GM18861 (cell line): Measurements from ENCODE around the gene RB1.
"Not testable (repeated sequence)": the region's sequence is repeated elsewhere in the genome, so short reads cannot be mapped to it uniquely, and the experiment has no call there.

ENCODE experiments used
- ATAC-seq: cut with Tn5 transposase; IDR thresholded peaks from one replicate; pipeline ENCODE4 v1.9.1; 2021; ENCODE audit not compliant: unreplicated experiment

RB1 gene

GRCh38 chr13:48297131-48297786 is 6.3 kb upstream of the RB1 start:
- no peak for ATAC-seq

GRCh38 chr13:48299591-48299990 is 4.0 kb upstream of the RB1 start:
- ATAC-seq, result no peak

GRCh38 chr13:48302871-48303358 is 636 bp upstream of the RB1 start:
- ATAC-seq, result no peak

- ATAC-seq, result peak; percentile 76
Observed at GRCh38 chr13:48304143-48304876, 759 bp downstream of the RB1 start.

- ATAC-seq, result no peak
Observed at GRCh38 chr13:48311223-48311622, 7.7 kb downstream of the RB1 start.

GRCh38 chr13:48315969-48316650 is 12.6 kb downstream of the RB1 start:
- ATAC-seq, result no peak

GRCh38 chr13:48316826-48317510 is 13.4 kb downstream of the RB1 start:
- no peak for ATAC-seq

GRCh38 chr13:48317511-48318376 is 14.2 kb downstream of the RB1 start:
- ATAC-seq, result no peak

GRCh38 chr13:48318377-48318811 is 14.8 kb downstream of the RB1 start:
- no peak for ATAC-seq

GRCh38 chr13:48318821-48319511 is 15.4 kb downstream of the RB1 start:
- ATAC-seq, result no peak

GRCh38 chr13:48319531-48320398 is 16.2 kb downstream of the RB1 start:
- ATAC-seq, result no peak

GRCh38 chr13:48320399-48320790 is 16.8 kb downstream of the RB1 start:
- no peak for ATAC-seq

- no peak for ATAC-seq
Observed at GRCh38 chr13:48320891-48321510, 17.4 kb downstream of the RB1 start.

- ATAC-seq, result no peak
Observed at GRCh38 chr13:48322294-48322693, 18.7 kb downstream of the RB1 start.

GRCh38 chr13:48333976-48334375 is 30.4 kb downstream of the RB1 start:
- no peak for ATAC-seq

- ATAC-seq, result no peak
Observed at GRCh38 chr13:48334534-48335127, 31.1 kb downstream of the RB1 start.

- not testable (repeated sequence) for ATAC-seq
Observed at GRCh38 chr13:48339198-48339597, 35.6 kb downstream of the RB1 start.

GRCh38 chr13:48344264-48344663 is 40.7 kb downstream of the RB1 start:
- ATAC-seq, result no peak
